Measurements from ENCODE around the gene PRKCSH. TPM values are rescaled to one million over a fixed set of nuclear protein-coding genes. Genes with fewer than 3 reads are reported as not detected.
A peak's percentile ranks its signal among the peaks of the same experiment; 100 is the strongest.
"Not testable (repeated sequence)": the region's sequence is repeated elsewhere in the genome, so short reads cannot be mapped to it uniquely, and the experiment has no call there.

The PRKCSH gene
- total RNA-seq, 1 donor from 2014 or later: 123 TPM

DNA sequence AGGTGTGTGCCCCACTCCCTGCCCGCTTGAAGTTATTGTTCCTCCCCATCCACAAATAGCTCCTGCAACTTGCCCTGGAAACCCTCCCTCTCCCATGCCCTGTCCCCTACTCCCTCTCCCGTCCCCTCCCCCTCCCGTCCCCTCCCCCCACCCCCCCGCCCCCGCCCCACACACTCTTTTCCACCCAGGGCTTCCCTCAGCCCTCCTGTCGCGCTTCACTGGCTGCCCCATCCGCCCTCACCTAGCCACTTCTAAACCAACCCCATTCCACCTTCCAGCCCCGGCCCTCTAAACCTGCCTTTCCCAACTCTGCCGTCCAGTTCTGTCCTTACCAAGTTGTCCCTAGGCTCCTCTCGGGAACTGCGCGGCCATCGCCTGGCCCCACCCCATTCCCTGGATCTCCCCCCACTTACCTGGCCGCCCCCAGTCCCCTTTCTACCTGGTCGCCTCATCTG lies 17.3 kb upstream of the PRKCSH start:
- ATAC-seq: no peak
- no peak for DNase-seq (ENCODE audit: missing footprints)
- intact Hi-C loops (cut with DNase I): no loop called here

DNA sequence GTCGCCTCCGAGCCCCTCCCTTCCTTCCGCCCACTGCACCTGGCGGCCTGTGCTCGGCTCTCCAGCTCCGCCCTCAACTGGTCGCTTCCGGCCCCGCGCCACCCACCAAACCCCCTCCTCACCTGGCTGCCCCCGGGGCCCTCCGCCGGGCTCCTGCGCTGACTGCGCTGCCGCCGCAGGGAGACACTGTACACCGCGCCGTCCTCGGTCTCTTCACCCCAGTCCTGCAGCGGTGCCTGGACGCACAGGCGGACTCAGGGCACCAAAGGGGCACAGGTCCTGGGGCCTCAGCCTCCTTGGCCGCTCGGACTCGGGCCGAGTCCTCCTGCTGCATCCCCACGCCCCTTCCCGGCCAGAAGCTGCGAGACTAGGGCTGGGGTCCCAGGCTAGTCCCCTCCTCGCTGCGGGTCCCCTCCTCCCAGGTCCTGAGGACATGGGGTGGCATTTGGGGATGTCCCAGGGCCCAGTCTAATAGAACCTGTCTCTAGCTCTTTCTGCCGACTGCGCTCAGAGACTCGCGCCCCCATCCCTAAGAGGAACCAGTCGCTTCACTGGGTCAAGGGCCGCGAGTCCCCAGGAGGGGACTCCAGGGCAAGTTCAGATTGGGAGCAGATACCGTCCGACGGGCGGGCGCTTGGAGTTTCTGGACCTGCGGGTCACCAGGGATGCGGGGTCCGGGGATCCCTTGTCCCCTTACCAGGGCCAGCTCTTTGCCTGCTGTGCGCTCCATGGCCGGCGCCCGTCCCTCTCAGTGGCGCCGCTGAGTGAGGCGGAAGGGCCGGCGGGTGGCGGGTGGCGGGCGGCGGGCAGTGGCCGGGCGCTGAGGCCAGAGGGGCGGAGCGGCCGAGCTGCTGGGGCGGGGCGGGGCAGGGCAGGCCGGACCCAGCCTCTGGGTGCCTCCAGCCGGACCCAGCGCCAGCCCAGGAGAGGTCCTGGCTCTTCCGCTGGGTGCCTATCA lies 16.6 kb upstream of the PRKCSH start, which contains the start of gene RGL3:
Gene RGL3, minus strand, starts transcription at position 766 of the 958 bp plus-strand sequence. Its CDS starts 36 bp downstream, at position 730.
- DNase-seq (ENCODE audit: missing footprints) (peak; percentile 75), ATAC-seq (peak; percentile 51)
- intact Hi-C loops (cut with DNase I): no loop called here

DNA sequence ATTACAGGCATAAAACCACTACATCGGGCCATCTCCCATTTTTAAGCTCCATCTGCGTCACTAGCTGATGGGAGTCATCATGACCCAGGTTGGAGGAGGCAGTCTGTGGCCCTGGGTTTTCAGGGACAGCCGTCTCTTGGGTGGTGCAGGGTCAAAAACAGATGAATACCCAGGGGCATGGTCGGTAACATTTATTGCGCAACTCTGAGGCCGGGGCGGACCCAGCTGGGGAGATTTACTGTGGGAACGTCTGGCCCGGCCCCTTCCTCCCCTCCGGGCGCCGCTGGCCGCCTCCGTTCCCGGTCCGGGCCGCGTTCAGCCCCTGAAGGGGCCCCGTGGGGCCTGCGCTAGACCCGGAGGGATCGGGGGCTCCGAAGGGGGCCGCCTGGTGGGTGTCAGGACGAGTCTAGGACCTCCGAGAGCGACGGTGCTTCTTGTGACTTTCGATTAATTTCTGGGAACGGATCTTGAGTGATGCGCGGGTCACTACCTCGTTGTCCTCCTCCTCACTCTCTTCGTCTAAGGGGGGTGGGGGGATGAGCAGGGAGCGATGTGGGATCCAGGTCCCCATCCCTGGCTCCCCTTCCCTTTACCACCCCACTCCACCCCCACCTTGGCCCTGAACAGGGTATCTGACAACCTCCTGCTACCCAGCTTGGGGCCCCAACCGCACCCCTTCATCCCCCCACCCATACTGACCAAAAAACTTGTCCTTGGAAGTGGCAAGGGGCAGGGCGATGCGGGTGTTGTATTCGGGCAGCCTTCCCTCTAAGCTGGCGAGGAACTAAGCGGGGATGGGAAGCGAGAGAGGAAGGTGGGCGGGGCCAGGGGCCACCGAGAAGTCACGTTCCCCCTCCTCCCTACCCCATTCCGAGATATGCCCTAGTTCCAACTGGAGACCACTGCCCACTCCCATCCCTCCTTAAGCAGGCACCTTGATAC lies 14.7 kb upstream of the PRKCSH start:
- intact Hi-C loops (cut with DNase I): no loop called here
- peak; percentile 75 for ATAC-seq

DNA sequence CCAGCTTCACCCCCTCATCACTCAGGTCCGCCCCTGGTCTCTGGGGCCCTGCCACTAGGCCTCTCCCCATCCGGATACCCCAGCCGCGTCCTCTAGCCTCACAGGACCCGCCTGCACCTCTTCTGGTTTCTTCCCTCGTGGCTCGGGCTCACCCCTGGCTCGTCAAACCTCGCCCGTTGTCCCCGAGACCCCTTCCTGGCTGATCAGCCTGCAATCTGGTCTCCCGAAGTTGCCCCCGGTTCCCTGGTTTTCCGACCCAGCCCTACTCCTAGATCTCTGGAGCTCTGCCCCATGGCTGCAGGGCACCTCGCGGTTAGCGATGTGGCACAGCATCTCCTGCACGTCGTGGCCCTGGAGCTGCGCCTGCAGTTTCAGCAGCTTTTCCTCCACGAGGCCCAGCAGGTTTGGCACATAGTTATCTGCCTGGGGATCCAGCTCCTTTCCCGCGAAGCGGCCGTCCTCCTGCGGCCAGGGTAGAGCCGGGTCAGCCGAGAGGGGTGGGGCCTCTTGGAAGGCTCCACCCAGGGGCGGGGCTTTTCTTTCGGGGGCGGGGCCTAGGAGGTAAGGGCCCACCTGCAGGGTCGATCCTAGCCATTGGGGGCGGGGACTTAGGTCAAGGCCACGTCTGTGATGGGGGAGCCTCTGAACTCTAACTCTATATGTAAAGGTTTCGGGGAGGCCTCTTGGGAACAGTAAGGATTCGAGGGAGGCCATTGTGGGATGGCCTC lies 13.9 kb upstream of the PRKCSH start:
- ATAC-seq (peak; percentile 45), DNase-seq (ENCODE audit: missing footprints) (peak; percentile 79)
- intact Hi-C loops (cut with DNase I): no loop called here

More for the DNA sequence above, 14.7 kb upstream of the PRKCSH start:
- DNase-seq (ENCODE audit: missing footprints): peak; percentile 75

DNA sequence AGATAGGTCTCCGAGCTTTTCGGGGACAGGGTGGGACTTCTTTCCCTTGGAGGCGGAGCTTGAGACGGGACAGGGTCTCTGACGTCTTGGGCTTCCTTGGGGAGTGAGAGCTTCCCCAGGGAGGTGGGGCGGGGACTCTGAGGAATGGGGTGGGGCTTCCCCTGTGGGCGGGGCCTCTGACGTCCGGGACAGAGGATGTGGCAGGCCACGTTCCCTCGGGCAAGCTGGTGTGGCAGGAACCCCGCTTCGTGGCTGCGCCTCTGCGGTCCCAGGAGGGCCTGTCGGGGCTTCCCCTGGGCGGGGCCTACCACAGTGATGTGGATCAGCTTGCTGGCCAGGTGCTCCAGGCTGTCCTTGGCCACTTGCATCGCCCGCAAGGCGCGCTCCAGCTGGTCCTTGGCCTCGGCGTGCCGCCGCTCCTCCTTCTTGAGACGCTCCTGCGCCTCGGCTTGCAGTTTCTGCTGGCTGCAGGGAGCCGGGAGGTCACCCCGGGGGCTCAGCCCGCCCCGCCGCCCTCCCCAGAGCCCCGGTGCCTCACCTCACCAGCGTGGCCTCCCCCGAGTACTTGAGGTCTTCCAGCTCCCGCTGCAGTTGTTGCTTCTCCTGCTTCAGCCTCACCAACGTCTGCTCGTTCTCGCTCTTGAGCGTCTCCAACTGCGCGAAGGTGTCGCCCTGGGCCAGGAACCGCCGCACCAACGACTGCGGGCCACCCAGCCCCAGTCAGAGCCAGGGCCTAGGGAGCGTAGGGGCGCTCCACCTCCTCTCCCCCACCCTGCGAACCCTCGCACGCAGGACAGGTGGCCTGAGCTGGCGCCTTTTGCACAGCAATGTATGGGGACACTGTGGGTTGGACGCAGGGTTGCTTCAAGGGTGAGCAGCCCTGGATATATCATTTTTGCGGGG lies 13.0 kb upstream of the PRKCSH start:
- intact Hi-C loops (cut with DNase I): no loop called here
- ATAC-seq (peak; percentile 66), DNase-seq (ENCODE audit: missing footprints) (peak; percentile 91)

DNA sequence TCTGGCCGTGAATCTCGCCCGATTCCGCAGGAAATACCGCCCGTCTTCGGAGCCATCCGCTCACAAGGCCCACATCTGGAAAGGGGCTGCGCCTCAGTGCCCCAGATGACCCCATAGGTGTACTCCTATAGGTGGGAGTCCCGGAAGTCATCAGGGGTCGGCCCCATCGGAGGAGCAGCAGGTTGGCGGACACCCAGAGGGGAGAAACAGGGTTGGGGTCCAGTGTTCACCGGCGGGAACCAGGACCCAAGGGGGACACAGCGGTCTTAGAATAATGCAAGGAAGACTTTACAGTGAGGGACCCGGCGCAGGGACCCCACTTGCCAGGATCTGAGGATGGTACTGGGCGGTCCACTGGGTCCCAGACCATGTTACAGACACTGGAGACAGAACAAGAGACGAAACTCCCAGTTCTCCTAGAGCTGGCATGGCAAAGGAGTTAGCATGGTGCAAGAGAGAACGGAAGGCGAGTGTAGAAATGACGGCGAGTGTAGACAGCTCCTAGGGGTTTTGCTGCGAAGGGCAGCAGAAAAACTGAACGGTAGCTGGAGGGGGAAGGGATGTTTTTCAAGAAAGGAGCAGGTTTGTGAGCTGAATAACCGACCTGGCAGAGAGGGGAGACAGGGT lies 12.2 kb upstream of the PRKCSH start:
- intact Hi-C loops (cut with DNase I): no loop called here
- ATAC-seq (no peak), DNase-seq (ENCODE audit: missing footprints) (no peak)

DNA sequence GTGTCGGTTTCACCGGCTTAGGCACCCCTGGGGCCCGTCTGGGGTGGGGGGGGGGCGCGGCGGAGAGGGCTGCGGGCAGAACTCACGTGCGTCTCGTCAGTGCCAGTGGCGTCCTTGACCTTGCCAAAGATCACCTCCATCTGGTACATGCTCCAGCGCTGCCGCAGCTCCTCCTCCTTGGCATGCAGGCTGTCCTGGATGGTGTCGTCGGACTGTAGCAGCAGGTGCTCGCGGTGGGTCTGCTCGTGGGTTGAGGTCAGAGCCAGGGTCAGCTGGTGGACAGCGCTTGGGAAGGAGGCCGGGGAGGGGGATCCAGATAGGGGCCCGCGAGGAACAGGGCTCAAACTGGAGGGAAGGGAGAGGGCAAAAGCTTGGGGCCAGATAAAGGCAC lies 11.6 kb upstream of the PRKCSH start:
- intact Hi-C loops (cut with DNase I): no loop called here
- no peak for DNase-seq (ENCODE audit: missing footprints)
- ATAC-seq: no peak

DNA sequence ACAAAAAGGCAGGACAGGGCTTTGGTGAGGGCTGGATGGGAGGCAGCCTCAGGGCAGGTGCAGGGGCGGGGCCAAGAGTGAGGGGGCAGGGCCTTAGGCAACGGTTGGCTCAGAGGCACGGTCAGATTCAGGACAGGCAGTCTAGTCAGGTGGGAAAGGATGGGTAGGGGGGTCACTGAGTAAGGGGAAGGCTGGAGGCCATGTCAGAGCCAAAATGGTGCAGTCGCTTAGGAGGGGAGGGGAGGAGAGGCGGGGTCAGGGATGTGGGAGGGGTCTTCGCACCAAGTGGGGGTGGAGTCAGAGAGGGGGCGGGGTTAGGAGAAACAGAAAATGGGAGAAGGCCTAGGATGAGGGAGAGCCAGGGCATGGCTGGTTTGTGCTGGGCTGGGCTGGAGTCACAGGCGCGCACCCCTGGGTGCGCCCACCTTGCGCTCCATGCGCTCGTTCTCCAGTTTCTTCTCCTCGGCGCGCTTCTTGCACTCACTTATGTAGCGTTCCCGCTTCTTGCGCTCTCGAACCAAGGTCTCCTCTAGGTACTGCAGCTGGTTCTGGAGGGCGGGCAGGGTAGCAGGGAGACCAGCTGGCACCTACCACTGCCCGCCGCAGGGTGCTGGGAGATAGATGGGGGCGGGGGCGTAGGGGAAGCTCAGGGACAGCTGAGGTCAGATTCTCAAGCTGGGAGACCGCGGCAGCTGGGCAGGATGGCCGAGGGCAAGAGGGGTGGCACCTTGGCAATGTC lies 9.5 kb upstream of the PRKCSH start:
- intact Hi-C loops (cut with DNase I): no loop called here
- no peak for ATAC-seq
- no peak for DNase-seq (ENCODE audit: missing footprints)

DNA sequence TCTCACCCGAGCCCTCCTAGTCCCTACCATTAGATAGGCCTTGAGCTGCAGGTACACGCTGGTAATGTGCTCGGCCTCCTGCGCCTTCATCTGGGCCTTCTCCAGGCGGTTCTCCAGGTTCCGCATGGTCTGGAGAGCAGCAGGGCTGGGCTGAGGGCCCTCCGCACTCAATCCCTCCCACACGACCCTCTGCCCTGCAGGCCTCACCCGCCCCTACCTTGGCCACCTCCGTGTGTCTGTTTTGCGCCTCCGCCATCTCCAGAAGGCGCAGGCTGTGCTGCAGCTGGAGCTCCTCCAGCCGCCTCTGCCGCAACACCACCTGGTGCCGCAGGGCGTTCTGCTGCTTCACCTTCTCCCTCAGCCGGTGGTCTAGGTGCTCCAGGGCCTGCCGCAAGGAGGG lies 8.8 kb upstream of the PRKCSH start:
- no peak for DNase-seq (ENCODE audit: missing footprints)
- intact Hi-C loops (cut with DNase I): no loop called here
- ATAC-seq: no peak

DNA sequence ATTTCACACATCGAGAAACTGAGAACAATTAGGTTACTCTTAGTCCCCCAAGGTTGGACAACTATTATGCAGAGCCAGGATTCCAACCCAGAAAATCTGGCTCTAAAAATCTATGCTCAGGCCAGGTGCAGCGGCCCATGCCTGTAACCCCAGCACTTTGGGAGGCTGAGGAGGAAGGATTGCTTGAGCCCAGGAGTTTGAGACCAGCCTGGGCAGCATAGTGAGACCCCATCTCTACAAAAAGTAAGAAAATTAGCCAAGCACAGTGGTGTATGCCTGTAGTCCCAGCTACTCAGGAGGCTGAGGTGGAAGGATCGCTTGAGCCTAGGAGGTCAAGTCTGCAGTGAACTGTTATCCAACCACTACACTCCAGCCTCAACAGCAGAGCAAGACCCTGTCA lies 1.9 kb upstream of the PRKCSH start:
- DNase-seq (ENCODE audit: missing footprints); ATAC-seq; intact Hi-C loops (cut with DNase I): not testable (repeated sequence)

DNA sequence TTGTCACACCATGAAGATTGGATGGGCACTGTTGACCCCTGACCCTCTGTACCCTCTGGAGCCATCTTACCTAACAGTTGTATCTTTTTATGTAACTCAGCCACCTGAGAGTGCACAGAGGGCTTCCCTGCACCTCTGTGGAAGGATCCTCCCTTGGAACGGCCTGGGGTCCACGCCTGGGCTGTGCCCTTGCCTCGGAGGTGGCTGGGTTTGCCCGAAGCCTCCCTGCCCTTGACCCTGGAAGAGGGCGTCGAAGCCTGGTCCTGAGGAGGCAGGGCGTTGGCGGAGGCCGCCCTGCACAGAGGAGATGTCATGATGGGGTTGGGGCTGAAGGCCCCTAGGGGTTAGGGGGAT lies 755 bp upstream of the PRKCSH start:
- intact Hi-C loops (cut with DNase I): loop anchor here (2.0 kb wide), 2 partner anchors 60 to 70 kb away; partner anchors contain the start of genes SWSAP1 and ZNF653
- DNase-seq (ENCODE audit: missing footprints) (no peak), ATAC-seq (no peak)

DNA sequence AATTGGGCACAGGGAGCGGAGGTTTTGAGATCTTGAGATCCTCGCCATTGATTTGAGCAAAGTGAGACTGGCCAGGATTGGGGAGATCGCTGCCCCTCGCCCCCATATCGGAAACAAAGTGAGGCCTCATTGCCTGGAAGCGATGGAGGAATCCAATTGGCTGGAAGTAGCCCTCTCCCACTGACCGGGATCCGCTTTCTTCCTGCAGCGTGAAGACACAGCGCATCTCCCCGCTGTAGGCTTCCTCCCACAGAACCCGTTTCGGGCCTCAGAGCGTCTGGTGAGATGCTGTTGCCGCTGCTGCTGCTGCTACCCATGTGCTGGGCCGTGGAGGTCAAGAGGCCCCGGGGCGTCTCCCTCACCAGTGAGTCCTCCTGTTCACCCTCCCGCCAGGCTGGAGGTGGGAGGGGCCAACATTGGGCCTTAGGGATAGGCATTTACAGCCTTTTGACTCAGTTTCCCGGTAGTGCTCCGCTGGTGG lies 438 bp downstream of the PRKCSH start:
- ATAC-seq (no peak), DNase-seq (ENCODE audit: missing footprints) (peak; percentile 67)
- intact Hi-C loops (cut with DNase I): loop anchor here (2.0 kb wide), 2 partner anchors 61 to 69 kb away; partner anchors contain the start of genes SWSAP1 and ZNF653

DNA sequence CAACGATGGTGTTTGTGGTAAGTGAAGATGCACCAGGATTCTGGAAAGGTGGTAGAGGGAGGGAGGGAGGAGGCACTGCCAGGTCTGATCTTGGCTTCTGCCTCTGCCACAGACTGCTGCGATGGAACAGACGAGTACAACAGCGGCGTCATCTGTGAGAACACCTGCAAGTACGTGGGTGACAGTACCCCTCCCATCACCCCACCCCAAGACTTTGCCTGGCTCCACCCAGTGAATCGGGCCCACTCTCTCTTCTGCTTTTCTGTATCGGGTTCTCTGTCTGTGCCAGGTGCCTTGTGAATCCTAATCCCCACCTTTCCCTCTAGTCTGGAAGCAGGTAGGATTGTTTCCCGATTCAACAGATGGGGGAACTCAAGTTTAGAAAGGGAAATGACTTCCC lies 2.5 kb downstream of the PRKCSH start:
- intact Hi-C loops (cut with DNase I): no loop called here
- DNase-seq (ENCODE audit: missing footprints) (peak; percentile 20), ATAC-seq (no peak)

DNA sequence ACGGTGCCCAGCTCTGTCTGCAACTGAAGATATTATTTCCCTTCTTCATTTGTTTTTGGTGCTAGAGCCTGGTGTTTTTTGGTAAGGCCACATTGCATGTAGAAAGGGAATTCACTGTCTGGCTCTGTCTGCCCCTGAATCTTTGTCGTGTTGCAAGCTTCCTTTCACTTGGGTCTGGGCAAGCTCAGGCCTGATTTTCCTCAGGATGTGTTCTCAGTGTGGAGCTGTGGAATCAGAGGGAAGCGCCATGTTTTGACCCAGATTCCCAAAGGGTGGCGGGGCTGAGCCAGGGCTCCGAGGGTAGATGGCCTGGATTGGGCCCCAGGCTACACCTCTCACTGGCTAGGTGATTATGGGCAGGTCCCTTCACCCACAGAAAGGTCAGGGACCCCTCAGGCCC lies 8.6 kb downstream of the PRKCSH start:
- ATAC-seq: no peak
- intact Hi-C loops (cut with DNase I): loop anchor here (10.0 kb wide), 1 partner anchor 149 kb away; the partner anchor contains the start of gene TSPAN16
- DNase-seq (ENCODE audit: missing footprints): no peak

DNA sequence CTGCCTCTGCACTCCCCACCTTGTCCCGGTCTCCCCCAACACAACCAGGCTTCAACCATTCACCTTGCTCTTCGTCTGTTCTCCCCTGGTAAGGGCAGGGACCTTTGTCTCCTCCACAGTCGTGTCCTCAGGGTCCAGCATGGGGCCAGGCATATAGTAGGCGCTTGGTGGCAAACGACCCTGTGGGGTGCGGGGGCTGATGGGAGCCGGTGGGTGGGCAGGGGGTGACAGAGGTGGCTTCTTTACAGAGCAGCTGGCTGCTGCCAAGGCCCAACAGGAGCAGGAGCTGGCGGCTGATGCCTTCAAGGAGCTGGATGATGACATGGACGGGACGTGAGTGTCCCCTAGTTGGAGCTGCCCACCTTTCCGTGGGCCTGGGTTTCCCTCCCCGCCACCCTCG lies 9.7 kb downstream of the PRKCSH start:
- intact Hi-C loops (cut with DNase I): loop anchor here (5.0 to 10.0 kb wide), 2 partner anchors 68 to 150 kb away; partner anchors contain the start of gene TSPAN16

DNA sequence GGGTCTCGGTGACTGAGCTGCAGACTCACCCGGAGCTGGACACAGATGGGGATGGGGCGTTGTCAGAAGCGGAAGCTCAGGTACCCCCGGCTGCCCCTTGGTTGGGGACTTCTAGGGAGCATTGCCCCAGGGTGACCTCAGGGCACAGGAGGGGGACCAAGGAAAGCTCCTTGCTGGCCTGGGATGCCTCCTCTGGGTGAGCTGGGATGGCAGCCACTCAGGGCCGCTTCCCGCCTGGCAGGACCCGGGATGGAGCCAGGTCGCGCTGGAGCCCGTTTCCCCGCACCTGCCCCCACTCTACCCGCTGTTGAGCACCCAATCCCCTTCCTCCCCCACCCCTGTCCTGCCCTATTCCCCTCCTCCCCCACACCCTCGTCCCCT lies 10.8 kb downstream of the PRKCSH start:
- intact Hi-C loops (cut with DNase I): loop anchor here (5.0 to 10.0 kb wide), 2 partner anchors 69 to 151 kb away; partner anchors contain the start of gene TSPAN16
- peak; percentile 18 for DNase-seq (ENCODE audit: missing footprints)

More for the DNA sequence above, 9.7 kb downstream of the PRKCSH start:
- DNase-seq (ENCODE audit: missing footprints): peak; percentile 43
- no peak for ATAC-seq

More for the DNA sequence above, 10.8 kb downstream of the PRKCSH start:
- ATAC-seq: no peak

All from Right ventricle myocardium inferior (tissue), 1 donor.